Activated B cell treated with CpG ODN at 0.5 μM for 24 hours (primary cell): ENCODE data around the gene NPY. TPM values are rescaled to one million over a fixed set of nuclear protein-coding genes. Genes with fewer than 3 reads are reported as not detected.

Experiments used
- ATAC-seq: fragments of 200-7000 bp; cut with Tn5 transposase; one replicate; pipeline ENCODE4 v1.10.0; 2021; ENCODE audit warnings: low read depth, mild to moderate bottlenecking, moderate library complexity
- CTCF ChIA-PET: fragments of 350-600 bp; sonication (Branson Sonifier 250); formaldehyde crosslinking; loops from one replicate; lab custom pipeline; 2021; ENCODE audit warnings: antibody characterized with exemption; lab: Charles Lee
- POLR2A ChIA-PET: fragments of 350-600 bp; sonication (Branson Sonifier 250); formaldehyde crosslinking; loops from one replicate; lab custom pipeline; 2021; ENCODE audit warnings: antibody characterized with exemption; lab: Charles Lee
- DNase-seq: peaks from one replicate; pipeline ENCODE4 v3.0.0; 2022
- H3K27ac Mint-ChIP-seq: one replicate; pipeline ENCODE4 v1.8.0; 2020; ENCODE audit warnings: mixed read lengths
- H3K27me3 Mint-ChIP-seq: one replicate; pipeline ENCODE4 v1.8.0; 2021; ENCODE audit warnings: mixed read lengths
- H3K36me3 Mint-ChIP-seq: one replicate; pipeline ENCODE4 v1.8.0; 2021; ENCODE audit warnings: low read depth, mixed read lengths
- H3K4me1 Mint-ChIP-seq: one replicate; pipeline ENCODE4 v1.8.0; 2021; ENCODE audit warnings: mixed read lengths
- H3K4me3 Mint-ChIP-seq: one replicate; pipeline ENCODE4 v1.8.0; 2020; ENCODE audit warnings: mild to moderate bottlenecking, mixed read lengths
- H3K9me3 Mint-ChIP-seq: one replicate; pipeline ENCODE4 v1.8.0; 2020; ENCODE audit warnings: mixed read lengths
- CTCF ChIP-seq: fragments of 200-600 bp; IDR thresholded peaks from one replicate; pipeline ENCODE4 v1.8.0; 2022; ENCODE audit warnings: antibody characterized with exemption, mild to moderate bottlenecking
- intact Hi-C: fragments of 100-400 bp; cut with micrococcal nuclease; formaldehyde crosslinking; loops from one replicate; pipeline ENCODE4 v1.15.1; 2024
- total RNA-seq: library from RNA; stranded (reverse); gene quantifications from 2 replicates; pipeline ENCODE4 v1.2.3, GENCODE V29; 2022

Gene NPY
- total RNA-seq, result not detected in 2 replicates

- Mint-ChIP-seq H3K4me3 (peak within 1 kb of the TSS; percentile 76), H3K9me3 (no peaks in the 10 kb centered on the region), H3K36me3 (no peaks in the 10 kb centered on the region), H3K27me3 (peaks cover 38% of the 10 kb centered on the region), H3K27ac (no peak within 1 kb of the TSS), H3K4me1 (peaks cover 23% of the 10 kb centered on the region)
- ChIA-PET POLR2A (no interaction called here), CTCF (no interaction called here)
- DNase-seq, result no peak
- TF ChIP-seq CTCF, result no peak
- intact Hi-C loops, result loop anchor here (10.0 kb wide), 1 partner anchor 709 kb away; no protein-coding TSS in a partner anchor
- ATAC-seq, result peak; percentile 34
These were observed at the start of gene NPY for GRCh38 chr7:24283897-24284698. Gene NPY, plus strand, starts transcription at chr7:24284190. Its CDS starts 1,051 bp downstream, at chr7:24285241.

GRCh38 chr7:24239260-24239659 lies 44.7 kb upstream of the NPY start:
- ATAC-seq (no peak), DNase-seq (no peak)
- no peaks in the 10 kb centered on the region for H3K9me3 Mint-ChIP-seq
- intact Hi-C loops, result no loop called here
- no peaks in the 10 kb centered on the region for H3K36me3 Mint-ChIP-seq
- H3K4me1 Mint-ChIP-seq, result no peaks in the 10 kb centered on the region
- POLR2A ChIA-PET, result interaction anchor here (0.6 kb wide), 1 partner anchor 12 kb away, joined by 3 read pairs; no protein-coding TSS in a partner anchor
- H3K27me3 Mint-ChIP-seq, result peaks cover 8% of the 10 kb centered on the region
- no peak overlapping the region for H3K27ac Mint-ChIP-seq
- CTCF ChIA-PET, result no interaction called here
- no peak for TF ChIP-seq CTCF
- H3K4me3 Mint-ChIP-seq, result no peak overlapping the region

GRCh38 chr7:24241206-24241605 lies 42.8 kb upstream of the NPY start:
- Mint-ChIP-seq H3K4me3 (no peak overlapping the region), H3K36me3 (no peaks in the 10 kb centered on the region), H3K4me1 (no peaks in the 10 kb centered on the region), H3K27me3 (peaks cover 5% of the 10 kb centered on the region), H3K27ac (no peak overlapping the region), H3K9me3 (no peaks in the 10 kb centered on the region)
- POLR2A ChIA-PET, result no interaction called here
- CTCF ChIA-PET, result no interaction called here
- DNase-seq, result no peak
- intact Hi-C loops, result no loop called here
- no peak for ATAC-seq
- no peak for TF ChIP-seq CTCF

GRCh38 chr7:24244554-24244953 lies 39.4 kb upstream of the NPY start:
- Mint-ChIP-seq H3K4me3 (no peak overlapping the region), H3K27ac (no peak overlapping the region), H3K4me1 (no peaks in the 10 kb centered on the region), H3K27me3 (peaks cover 8% of the 10 kb centered on the region), H3K9me3 (no peaks in the 10 kb centered on the region), H3K36me3 (no peaks in the 10 kb centered on the region)
- TF ChIP-seq CTCF, result no peak
- intact Hi-C loops, result no loop called here
- ChIA-PET CTCF (no interaction called here), POLR2A (no interaction called here)
- DNase-seq (no peak), ATAC-seq (no peak)

- H3K9me3 Mint-ChIP-seq, result no peaks in the 10 kb centered on the region
- CTCF ChIA-PET, result no interaction called here
These were observed 38.6 kb upstream of the NPY start for GRCh38 chr7:24245362-24245761.

More at GRCh38 chr7:24245362-24245761, 38.6 kb upstream of the NPY start:
- POLR2A ChIA-PET, result no interaction called here
- Mint-ChIP-seq H3K4me3 (no peak overlapping the region), H3K4me1 (no peaks in the 10 kb centered on the region), H3K27me3 (peaks cover 8% of the 10 kb centered on the region), H3K36me3 (no peaks in the 10 kb centered on the region), H3K27ac (no peak overlapping the region)
- no peak for TF ChIP-seq CTCF
- intact Hi-C loops, result no loop called here
- DNase-seq (no peak), ATAC-seq (no peak)
